Memory B cell (primary cell): ENCODE measurements around the gene SP2.

ENCODE experiments used
- ATAC-seq: fragments of 150-1000 bp; cut with Tn5 transposase; 2 replicates; pipeline ENCODE4 v1.10.0; 2021; ENCODE audit warnings: low read depth, mild to moderate bottlenecking, moderate library complexity
- DNase-seq, 2 donors: peaks; one replicate each; pipeline ENCODE4 v3.0.0; 2022; ENCODE audit warnings: low spot score in 2 of 2
- H3K27ac Mint-ChIP-seq: one replicate; pipeline ENCODE4 v1.8.0; 2022; ENCODE audit warnings: mild to moderate bottlenecking, moderate library complexity, mixed read lengths
- H3K27me3 Mint-ChIP-seq: one replicate; pipeline ENCODE4 v1.8.0; 2022; ENCODE audit warnings: mixed read lengths
- H3K36me3 Mint-ChIP-seq: one replicate; pipeline ENCODE4 v1.8.0; 2022; ENCODE audit warnings: mild to moderate bottlenecking, mixed read lengths
- H3K4me1 Mint-ChIP-seq: one replicate; pipeline ENCODE4 v1.8.0; 2022; ENCODE audit warnings: mixed read lengths
- H3K4me3 Mint-ChIP-seq: one replicate; pipeline ENCODE4 v1.8.0; 2022; ENCODE audit warnings: mild to moderate bottlenecking, moderate library complexity, mixed read lengths
- H3K9me3 Mint-ChIP-seq: one replicate; pipeline ENCODE4 v1.8.0; 2022; ENCODE audit warnings: mixed read lengths

SP2 gene

GRCh38 chr17:47860386-47860785 lies 35.6 kb upstream of the SP2 start:
- Mint-ChIP-seq H3K4me3 (no peak overlapping the region), H3K36me3 (no peaks in the 10 kb centered on the region), H3K9me3 (no peaks in the 10 kb centered on the region), H3K27me3 (peaks cover 30% of the 10 kb centered on the region), H3K4me1 (no peaks in the 10 kb centered on the region), H3K27ac (no peak overlapping the region)
- no peak for DNase-seq
- no peak for ATAC-seq

- Mint-ChIP-seq H3K27me3 (peaks cover 28% of the 10 kb centered on the region), H3K27ac (no peak overlapping the region), H3K9me3 (no peaks in the 10 kb centered on the region), H3K36me3 (no peaks in the 10 kb centered on the region), H3K4me1 (no peaks in the 10 kb centered on the region), H3K4me3 (no peak overlapping the region)
- DNase-seq = no peak
- ATAC-seq = no peak
Measured at GRCh38 chr17:47862621-47863440, 33.2 kb upstream of the SP2 start.

- H3K27me3 Mint-ChIP-seq = peaks cover 17% of the 10 kb centered on the region
- H3K36me3 Mint-ChIP-seq = no peaks in the 10 kb centered on the region
- DNase-seq (no peak), ATAC-seq (no peak)
- H3K4me1 Mint-ChIP-seq = no peaks in the 10 kb centered on the region
- H3K27ac Mint-ChIP-seq = no peak overlapping the region
- H3K9me3 Mint-ChIP-seq = no peaks in the 10 kb centered on the region
- no peak overlapping the region for H3K4me3 Mint-ChIP-seq
Measured at GRCh38 chr17:47864791-47865216, 31.2 kb upstream of the SP2 start.

- ATAC-seq = no peak
Measured at GRCh38 chr17:47866941-47867340, 29.1 kb upstream of the SP2 start.

GRCh38 chr17:47867813-47868533 lies 28.1 kb upstream of the SP2 start:
- peaks cover 25% of the 10 kb centered on the region for H3K27me3 Mint-ChIP-seq
- no peaks in the 10 kb centered on the region for H3K36me3 Mint-ChIP-seq
- H3K4me1 Mint-ChIP-seq = no peaks in the 10 kb centered on the region
- H3K27ac Mint-ChIP-seq = no peak overlapping the region
- H3K4me3 Mint-ChIP-seq = no peak overlapping the region
- ATAC-seq (no peak), DNase-seq (no peak)
- H3K9me3 Mint-ChIP-seq = no peaks in the 10 kb centered on the region

More at GRCh38 chr17:47866941-47867340, 29.1 kb upstream of the SP2 start:
- Mint-ChIP-seq H3K27me3 (peaks cover 25% of the 10 kb centered on the region), H3K27ac (no peak overlapping the region), H3K9me3 (no peaks in the 10 kb centered on the region), H3K36me3 (no peaks in the 10 kb centered on the region), H3K4me1 (no peaks in the 10 kb centered on the region), H3K4me3 (no peak overlapping the region)
- no peak for DNase-seq

GRCh38 chr17:47869114-47869513 lies 26.9 kb upstream of the SP2 start:
- no peak for DNase-seq
- Mint-ChIP-seq H3K27me3 (peaks cover 28% of the 10 kb centered on the region), H3K36me3 (no peaks in the 10 kb centered on the region), H3K4me3 (no peak overlapping the region), H3K9me3 (no peaks in the 10 kb centered on the region), H3K27ac (no peak overlapping the region), H3K4me1 (peaks cover 5% of the 10 kb centered on the region)
- no peak for ATAC-seq

GRCh38 chr17:47870056-47870455 lies 26.0 kb upstream of the SP2 start:
- Mint-ChIP-seq H3K9me3 (no peaks in the 10 kb centered on the region), H3K27ac (no peak overlapping the region), H3K4me1 (peaks cover 5% of the 10 kb centered on the region), H3K36me3 (no peaks in the 10 kb centered on the region), H3K4me3 (no peak overlapping the region), H3K27me3 (peaks cover 31% of the 10 kb centered on the region)
- DNase-seq = no peak
- ATAC-seq = no peak

DNA sequence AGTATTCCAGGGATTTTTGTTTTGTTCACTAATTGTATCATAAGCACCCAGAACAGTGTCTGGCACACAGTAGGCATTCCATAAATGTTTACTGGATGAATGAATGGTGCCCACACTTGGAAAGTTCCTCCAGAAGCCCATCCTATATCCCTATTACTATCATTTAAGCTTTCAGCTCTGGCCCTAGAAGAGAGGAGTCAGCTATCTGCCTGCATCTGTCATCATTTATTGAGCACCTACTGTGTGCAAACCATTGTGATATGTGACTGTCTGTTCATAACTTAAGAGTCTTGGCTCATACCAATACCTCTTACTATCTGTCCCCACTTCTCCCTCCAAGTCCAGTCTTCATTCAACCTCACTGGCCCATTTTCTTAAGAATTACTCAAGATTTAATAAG lies 25.0 kb upstream of the SP2 start:
- peaks cover 33% of the 10 kb centered on the region for H3K27me3 Mint-ChIP-seq
- peaks cover 5% of the 10 kb centered on the region for H3K4me1 Mint-ChIP-seq
- no peak overlapping the region for H3K4me3 Mint-ChIP-seq
- no peak for ATAC-seq
- no peak overlapping the region for H3K27ac Mint-ChIP-seq
- H3K36me3 Mint-ChIP-seq = peaks cover 3% of the 10 kb centered on the region
- no peaks in the 10 kb centered on the region for H3K9me3 Mint-ChIP-seq
- no peak for DNase-seq

GRCh38 chr17:47872019-47872650 lies 23.9 kb upstream of the SP2 start:
- Mint-ChIP-seq H3K4me3 (no peak overlapping the region), H3K9me3 (no peaks in the 10 kb centered on the region), H3K27me3 (peaks cover 31% of the 10 kb centered on the region), H3K4me1 (peaks cover 5% of the 10 kb centered on the region), H3K36me3 (peaks cover 3% of the 10 kb centered on the region), H3K27ac (no peak overlapping the region)
- ATAC-seq (no peak), DNase-seq (no peak)

DNA sequence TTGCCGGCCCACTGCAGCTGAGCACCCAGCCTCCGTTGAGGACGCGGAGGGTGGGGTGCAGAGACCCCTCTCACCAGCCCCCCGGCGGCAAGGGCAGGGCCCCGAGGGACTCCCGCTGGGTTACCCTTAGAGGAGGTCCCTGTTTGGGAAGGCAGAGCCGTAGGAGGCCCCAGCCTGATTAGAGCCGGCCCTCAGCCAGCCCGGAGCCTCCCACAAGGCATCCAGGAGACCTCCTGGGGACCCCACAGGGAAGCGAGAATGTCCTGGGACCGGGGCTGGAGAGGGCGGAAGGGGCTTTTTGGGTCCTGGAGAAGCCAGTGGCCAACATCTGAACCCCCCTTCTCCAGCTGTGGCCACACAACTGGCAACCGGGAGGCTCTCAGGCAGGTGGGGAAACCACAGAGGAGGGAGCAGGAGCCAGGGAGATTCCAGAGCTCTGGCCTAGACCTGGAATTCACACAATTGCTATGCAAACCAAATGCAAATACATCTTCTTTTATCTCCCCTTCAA lies 23.3 kb upstream of the SP2 start:
- Mint-ChIP-seq H3K27me3 (peaks cover 30% of the 10 kb centered on the region), H3K36me3 (peaks cover 3% of the 10 kb centered on the region), H3K9me3 (no peaks in the 10 kb centered on the region), H3K4me3 (no peak overlapping the region), H3K4me1 (peaks cover 5% of the 10 kb centered on the region), H3K27ac (no peak overlapping the region)
- no peak for ATAC-seq
- no peak for DNase-seq

DNA sequence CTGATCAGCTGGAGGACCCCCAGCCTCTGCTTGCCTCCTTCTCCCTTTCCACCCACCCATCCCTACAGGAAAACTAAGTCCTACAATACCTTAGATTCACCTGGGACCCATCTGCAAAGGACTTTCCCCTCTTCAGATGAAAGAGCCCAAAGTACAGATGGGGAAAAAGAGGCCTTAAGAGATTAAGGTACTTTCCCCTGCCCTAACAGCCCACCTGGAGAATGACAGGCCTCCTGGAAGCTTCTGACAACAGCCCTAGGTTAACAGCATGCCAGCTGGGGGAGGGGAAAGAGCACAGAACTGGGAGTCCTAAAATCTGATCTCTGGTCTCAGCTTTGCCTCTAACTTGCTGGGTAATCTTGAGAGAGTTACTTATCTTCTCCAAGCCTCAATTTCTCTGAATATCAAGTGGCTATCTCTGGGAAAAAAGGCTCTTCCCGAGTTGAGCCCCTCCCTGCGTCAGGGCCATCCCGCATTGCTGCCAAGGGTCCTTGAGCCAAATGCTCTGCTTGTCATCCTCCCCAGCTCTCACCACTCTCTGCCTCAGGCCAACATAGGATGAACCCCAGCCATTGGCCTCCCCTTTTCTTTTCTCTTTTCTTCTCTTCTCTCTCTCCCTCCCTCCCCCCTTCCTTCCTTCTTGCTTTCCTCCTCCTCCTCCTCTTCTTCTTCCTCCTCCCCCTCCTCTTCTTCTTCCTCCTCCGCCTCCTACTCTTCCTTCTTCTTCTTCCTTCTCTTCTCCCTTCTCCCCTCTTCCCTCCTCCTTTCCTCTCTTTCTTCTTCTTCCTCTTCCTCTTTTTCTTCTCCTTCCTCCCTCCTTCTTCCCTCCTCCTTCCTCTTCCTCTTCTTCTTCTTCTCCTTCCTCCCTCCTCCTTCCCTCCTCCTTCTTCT lies 22.6 kb upstream of the SP2 start:
- Mint-ChIP-seq H3K9me3 (no peaks in the 10 kb centered on the region), H3K4me3 (peak overlapping the region; percentile 2), H3K27ac (no peak overlapping the region), H3K36me3 (peaks cover 3% of the 10 kb centered on the region), H3K27me3 (peaks cover 32% of the 10 kb centered on the region), H3K4me1 (peaks cover 5% of the 10 kb centered on the region)
- DNase-seq (no peak), ATAC-seq (no peak)

GRCh38 chr17:47875011-47875985 lies 20.7 kb upstream of the SP2 start:
- Mint-ChIP-seq H3K36me3 (peaks cover 3% of the 10 kb centered on the region), H3K27me3 (peaks cover 38% of the 10 kb centered on the region), H3K9me3 (no peaks in the 10 kb centered on the region), H3K27ac (no peak overlapping the region), H3K4me1 (peaks cover 5% of the 10 kb centered on the region), H3K4me3 (no peak overlapping the region)
- no peak for DNase-seq
- ATAC-seq = no peak
